Measurements from ENCODE around the gene RGS7. TPM values are rescaled to one million over a fixed set of nuclear protein-coding genes. Genes with fewer than 3 reads are reported as not detected.
"Not testable (repeated sequence)": the region's sequence is repeated elsewhere in the genome, so short reads cannot be mapped to it uniquely, and the experiment has no call there.

RGS7 gene
- total RNA-seq, 1 donor from 2014 or later: not detected

DNA sequence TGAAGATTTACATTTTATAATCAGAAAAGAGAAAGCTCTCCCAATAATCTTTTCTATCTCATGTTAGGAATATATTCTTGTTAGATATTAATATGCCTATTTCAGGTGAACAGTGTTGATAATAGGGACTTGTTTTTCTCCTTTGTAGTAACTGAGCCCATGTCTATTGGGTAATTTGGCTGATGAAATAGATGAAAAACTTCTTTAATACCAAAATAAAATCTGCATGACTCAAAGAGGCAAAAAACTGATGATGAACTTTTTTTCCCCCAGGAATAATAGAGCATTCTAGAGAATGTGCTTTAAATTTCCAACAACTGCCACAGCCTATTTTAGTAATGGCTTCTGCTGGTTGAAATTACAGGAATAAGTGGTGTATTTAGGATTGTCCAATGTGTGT is 566.1 kb downstream of the RGS7 start:
- H3K36me3 ChIP-seq: no peaks in the 10 kb centered on the region
- no peaks in the 10 kb centered on the region for H3K27me3 ChIP-seq
- TF ChIP-seq POLR2AphosphoS5 (IDR thresholded peaks at IDR 0.05; ENCODE audit: insufficient read depth in 1 of 2, low read depth in 1 of 2): no peak
- TF ChIP-seq, protein P1, sequence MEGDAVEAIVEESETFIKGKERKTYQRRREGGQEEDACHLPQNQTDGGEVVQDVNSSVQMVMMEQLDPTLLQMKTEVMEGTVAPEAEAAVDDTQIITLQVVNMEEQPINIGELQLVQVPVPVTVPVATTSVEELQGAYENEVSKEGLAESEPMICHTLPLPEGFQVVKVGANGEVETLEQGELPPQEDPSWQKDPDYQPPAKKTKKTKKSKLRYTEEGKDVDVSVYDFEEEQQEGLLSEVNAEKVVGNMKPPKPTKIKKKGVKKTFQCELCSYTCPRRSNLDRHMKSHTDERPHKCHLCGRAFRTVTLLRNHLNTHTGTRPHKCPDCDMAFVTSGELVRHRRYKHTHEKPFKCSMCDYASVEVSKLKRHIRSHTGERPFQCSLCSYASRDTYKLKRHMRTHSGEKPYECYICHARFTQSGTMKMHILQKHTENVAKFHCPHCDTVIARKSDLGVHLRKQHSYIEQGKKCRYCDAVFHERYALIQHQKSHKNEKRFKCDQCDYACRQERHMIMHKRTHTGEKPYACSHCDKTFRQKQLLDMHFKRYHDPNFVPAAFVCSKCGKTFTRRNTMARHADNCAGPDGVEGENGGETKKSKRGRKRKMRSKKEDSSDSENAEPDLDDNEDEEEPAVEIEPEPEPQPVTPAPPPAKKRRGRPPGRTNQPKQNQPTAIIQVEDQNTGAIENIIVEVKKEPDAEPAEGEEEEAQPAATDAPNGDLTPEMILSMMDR (IDR thresholded peaks at IDR 0.05): no peak
- TF ChIP-seq POLR2A (IDR thresholded peaks at IDR 0.05): no peak
- H3K4me1 ChIP-seq: no peaks in the 10 kb centered on the region
- H3K27ac ChIP-seq: no peak overlapping the region
- no peak overlapping the region for H3K4me3 ChIP-seq
- intact Hi-C loops (cut with DNase I): no loop called here
- DNase-seq (ENCODE audit: extremely low spot score in 2 of 2): no peak
- no peaks in the 10 kb centered on the region for H3K9me3 ChIP-seq

DNA sequence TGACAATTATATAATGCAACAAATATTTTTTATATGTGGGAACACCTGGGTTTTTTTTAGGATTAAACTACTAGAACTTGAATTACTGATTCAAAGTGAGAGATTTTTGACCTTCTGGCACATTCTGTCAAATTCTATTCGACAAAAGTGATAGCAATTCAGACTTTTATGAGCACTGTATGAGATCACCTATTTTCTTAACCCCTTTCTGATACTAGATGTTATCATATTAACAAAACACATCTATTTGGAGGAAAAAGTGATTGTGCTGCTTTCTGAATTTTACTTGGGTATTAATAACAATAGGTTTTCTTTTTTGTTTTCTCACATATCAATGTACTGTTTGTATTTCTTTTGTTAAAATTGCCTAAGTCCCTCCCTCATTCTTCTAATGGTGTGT is 570.1 kb downstream of the RGS7 start:
- no peak for DNase-seq (ENCODE audit: extremely low spot score in 2 of 2)

DNA sequence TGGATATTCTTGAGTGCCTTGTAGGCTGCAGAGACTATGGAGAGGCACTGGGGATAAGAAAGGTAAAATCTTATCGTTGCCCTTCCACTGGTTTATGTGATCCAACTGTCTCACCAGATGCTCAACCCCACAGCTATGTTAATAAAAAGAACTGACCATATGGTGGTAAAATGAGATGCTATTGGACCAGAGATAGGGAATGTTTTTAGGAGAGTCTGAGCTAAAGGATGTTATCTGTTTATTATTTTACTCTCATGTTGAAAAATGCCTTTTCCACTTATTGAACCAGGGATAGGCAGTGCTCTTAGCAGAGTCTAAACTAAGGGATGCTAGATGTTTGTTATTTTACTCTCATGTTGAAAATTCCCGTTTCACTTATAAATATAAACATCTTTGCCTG is 572.2 kb downstream of the RGS7 start:
- Histone ChIP-seq H3K4me3 (no peak overlapping the region), H3K27ac (no peak overlapping the region), H3K4me1 (no peaks in the 10 kb centered on the region), H3K27me3 (no peaks in the 10 kb centered on the region), H3K9me3 (no peaks in the 10 kb centered on the region), H3K36me3 (no peaks in the 10 kb centered on the region)
- TF ChIP-seq, protein P1 (IDR thresholded peaks at IDR 0.05): no peak
- TF ChIP-seq POLR2AphosphoS5 (IDR thresholded peaks at IDR 0.05; ENCODE audit: insufficient read depth in 1 of 2, low read depth in 1 of 2): no peak
- no peak for TF ChIP-seq POLR2A (IDR thresholded peaks at IDR 0.05)
- no peak for DNase-seq (ENCODE audit: extremely low spot score in 2 of 2)
- intact Hi-C loops (cut with DNase I): loop anchor here (5.0 kb wide), 1 partner anchor 1522 kb away; no protein-coding TSS in a partner anchor

More for the DNA sequence above, 570.1 kb downstream of the RGS7 start:
- Histone ChIP-seq H3K36me3 (no peaks in the 10 kb centered on the region), H3K9me3 (no peaks in the 10 kb centered on the region), H3K4me1 (no peaks in the 10 kb centered on the region), H3K4me3 (no peak overlapping the region), H3K27ac (no peak overlapping the region), H3K27me3 (no peaks in the 10 kb centered on the region)
- TF ChIP-seq POLR2AphosphoS5 (IDR thresholded peaks at IDR 0.05; ENCODE audit: insufficient read depth in 1 of 2, low read depth in 1 of 2) (no peak), POLR2A (IDR thresholded peaks at IDR 0.05) (no peak)
- TF ChIP-seq, protein P1 (IDR thresholded peaks at IDR 0.05): no peak
- intact Hi-C loops (cut with DNase I): no loop called here

DNA sequence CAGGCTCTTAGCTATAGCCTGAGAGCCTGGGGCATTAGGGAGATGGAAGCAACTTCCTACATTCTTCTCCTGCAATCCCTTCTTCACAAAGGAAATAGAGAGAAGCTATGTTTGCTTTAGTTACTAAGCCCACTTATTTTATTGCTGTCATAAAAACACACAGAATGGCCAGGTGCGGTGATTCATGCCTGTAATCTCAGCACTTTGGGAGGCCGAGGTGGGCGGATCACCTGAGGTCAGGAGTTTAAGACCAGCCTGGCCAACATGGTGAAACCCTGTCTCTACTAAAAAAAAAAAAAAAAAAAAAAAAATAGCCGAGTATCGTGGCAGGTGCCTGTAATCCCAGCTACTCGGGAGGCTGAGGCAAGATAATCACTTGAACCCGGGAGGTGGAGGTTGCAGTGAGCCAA is 573.3 kb downstream of the RGS7 start:
- not testable (repeated sequence) for H3K4me1 ChIP-seq; H3K9me3 ChIP-seq; H3K27ac ChIP-seq; H3K4me3 ChIP-seq; H3K36me3 ChIP-seq; DNase-seq (ENCODE audit: extremely low spot score in 2 of 2); H3K27me3 ChIP-seq
- intact Hi-C loops (cut with DNase I): loop anchor here (5.0 kb wide), 1 partner anchor 1521 kb away; no protein-coding TSS in a partner anchor

DNA sequence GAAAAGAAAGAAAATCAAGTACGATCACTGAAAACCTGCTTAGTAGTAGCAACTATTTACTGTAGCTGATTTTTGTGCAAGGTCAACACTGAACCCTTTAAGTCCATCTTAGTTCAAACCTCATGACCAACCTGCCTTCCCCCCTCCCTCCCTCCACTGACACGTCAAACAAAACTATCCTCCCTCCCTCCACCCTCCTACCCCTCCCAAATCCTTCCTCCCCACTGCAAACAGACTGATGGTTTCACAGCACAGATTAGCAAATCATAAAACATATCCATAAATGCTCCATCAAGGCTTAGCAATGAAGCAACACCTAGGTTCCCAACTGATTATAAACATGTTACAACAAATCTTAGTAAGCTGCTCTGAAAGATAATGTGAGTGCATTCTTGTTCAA is 580.8 kb downstream of the RGS7 start:
- Histone ChIP-seq H3K27ac (no peak overlapping the region), H3K9me3 (no peaks in the 10 kb centered on the region), H3K4me3 (no peak overlapping the region), H3K27me3 (no peaks in the 10 kb centered on the region), H3K36me3 (no peaks in the 10 kb centered on the region), H3K4me1 (no peaks in the 10 kb centered on the region)
- DNase-seq (ENCODE audit: extremely low spot score in 2 of 2): no peak
- TF ChIP-seq POLR2A (IDR thresholded peaks at IDR 0.05) (no peak), POLR2AphosphoS5 (IDR thresholded peaks at IDR 0.05; ENCODE audit: insufficient read depth in 1 of 2, low read depth in 1 of 2) (no peak)
- TF ChIP-seq, protein P1 (IDR thresholded peaks at IDR 0.05): no peak
- intact Hi-C loops (cut with DNase I): no loop called here

Data from vagina (tissue), 2 donors.